LoVo (cell line): Measurements from ENCODE around the gene SLC12A2.
A peak's percentile ranks its signal among the peaks of the same experiment; 100 is the strongest.

Experiments
- DNase-seq: peaks from one replicate; pipeline ENCODE4 v3.0.0-alpha.2; 2016; ENCODE audit warnings: low spot score

Gene SLC12A2

DNA sequence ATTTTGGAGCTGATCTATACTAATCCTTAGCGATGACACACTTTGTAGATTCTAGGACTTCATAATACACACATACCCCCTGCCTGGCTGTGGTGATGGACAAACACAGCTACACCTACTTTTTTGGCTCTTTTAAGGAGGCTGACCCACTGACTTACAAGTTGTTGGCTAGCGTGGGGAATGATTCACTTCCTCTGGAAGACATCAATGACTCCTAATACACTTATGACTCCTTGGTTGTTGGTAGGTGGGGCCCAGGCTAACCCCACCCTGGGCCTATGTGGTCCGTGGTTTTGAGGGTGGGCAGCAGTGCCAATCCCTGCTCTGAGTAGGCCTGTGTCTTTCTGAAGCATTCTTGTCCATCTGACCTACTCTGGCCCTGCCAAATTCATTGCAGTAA is 144.4 kb downstream of the SLC12A2 start:
- DNase-seq: peak; percentile 63

DNA sequence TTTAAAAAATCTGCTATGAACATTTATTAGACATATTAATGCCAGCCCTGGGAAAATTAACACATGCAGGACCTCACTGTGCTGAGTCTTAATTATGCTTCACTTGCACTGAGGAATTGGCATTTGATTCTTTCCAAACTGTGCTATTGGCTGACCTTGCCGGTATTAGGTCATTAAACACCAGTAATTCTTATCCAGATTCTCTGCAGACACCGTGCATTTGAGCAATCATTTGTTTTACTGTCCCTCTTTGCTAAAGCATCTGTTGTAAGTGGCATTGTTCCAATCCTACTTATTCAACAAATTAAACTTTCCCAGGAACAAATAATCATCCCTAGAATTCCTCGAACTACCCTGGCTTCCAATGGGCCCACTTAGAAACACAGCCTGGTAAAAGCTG is 145.0 kb downstream of the SLC12A2 start:
- no peak for DNase-seq

DNA sequence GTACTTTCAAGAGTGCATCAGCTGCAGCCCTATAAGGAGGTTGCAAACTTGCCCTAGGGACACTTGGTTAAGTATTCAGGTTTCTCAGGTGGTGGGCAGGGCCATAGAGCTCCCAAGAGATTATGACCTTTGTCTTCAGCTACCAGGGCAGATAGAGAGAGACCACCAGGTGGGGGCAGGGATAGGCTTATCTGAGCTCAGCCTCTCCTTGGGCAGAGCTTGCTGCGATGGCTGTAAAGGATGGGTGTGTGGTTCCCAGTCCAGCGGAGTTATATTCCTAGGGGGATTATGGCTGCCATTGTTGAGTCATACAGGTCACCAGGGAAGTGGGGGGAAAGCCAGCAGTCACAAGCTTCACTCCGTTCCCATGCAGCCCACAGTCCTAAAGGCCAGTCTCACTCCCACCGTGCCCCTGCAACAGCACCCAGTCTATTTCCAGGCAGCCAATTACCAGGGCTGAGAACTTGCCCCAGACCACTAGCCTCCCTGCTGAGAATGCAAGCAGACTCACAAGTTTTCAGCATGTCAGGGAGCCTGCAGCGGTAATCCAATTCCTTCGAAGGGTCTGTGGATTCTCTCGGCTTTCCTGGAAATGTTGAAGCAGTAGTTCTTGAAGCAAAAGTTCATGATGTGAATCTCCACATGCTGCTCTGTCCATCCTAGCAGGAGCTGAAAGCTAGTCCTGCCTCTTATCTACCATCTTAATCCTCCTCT is 151.5 kb downstream of the SLC12A2 start:
- DNase-seq: no peak

DNA sequence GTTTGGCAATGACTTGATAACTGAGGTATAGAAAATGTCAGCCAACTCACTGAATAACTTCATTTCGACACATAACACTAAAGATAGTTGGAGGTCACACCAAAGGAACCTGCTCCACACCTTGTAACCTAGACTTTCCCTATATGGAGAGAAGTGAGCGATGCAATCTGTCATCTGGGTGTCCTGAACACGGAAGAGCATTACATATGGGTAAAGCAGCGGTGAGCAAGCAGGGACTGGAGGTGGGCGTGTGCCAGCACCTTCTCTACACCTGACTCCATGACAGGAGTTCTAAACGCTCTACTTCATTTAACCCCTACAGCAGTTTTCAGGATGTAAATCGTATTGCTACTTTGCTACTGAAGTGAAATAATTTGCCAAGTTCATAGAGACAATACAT is 152.8 kb downstream of the SLC12A2 start:
- DNase-seq: no peak

DNA sequence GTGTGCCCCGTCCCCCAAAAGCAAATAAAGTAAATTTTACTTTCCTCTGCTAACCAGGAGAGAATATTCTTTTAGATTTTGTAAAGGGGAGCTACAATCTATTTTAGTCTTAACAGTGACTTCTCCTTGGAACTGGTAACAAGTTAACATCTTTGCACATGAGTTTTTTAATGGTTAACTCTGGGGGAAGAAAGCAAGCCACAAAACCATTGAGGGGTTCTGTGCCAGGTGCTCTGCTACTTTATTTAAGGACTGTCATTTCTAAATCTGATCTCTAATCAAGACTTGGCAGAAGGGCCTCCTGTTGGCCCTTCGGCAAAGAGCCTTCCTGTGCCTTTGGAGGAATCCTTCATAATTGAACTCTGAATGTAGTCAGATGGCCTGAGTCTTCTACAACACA is 153.4 kb downstream of the SLC12A2 start:
- DNase-seq: no peak

DNA sequence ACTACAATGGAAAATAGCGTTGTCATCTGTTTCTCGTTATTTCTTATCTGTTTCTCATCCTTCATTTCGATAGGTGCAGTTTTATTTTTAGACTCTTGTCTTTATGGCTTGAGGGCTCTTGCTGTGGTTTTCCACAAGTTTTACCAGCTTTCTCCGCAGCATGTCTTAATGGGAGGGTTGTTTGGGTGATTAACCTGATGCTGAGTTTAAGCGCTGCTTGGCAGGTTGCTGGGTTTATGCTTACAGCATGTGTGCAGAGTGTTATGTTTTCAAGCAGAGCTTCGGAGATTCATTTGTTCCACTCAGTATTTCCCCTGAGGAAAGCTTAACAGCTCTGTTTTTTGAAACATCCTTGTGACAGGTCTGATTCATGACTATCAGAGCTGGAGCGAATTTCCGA is 154.0 kb downstream of the SLC12A2 start:
- no peak for DNase-seq
